Ishikawa (cell line): ENCODE results near the gene KRTAP19-4.

Source experiments
- CEBPB ChIP-seq: IDR thresholded peaks from 2 replicates; pipeline ENCODE4 v1.6.1; 2012
- EGR1 ChIP-seq: IDR thresholded peaks from 2 replicates; pipeline ENCODE4 v1.6.1; 2012
- EP300 ChIP-seq: IDR thresholded peaks from 2 replicates; pipeline ENCODE4 v1.6.1; 2012; ENCODE audit warnings: borderline replicate concordance
- FOXM1 ChIP-seq: IDR thresholded peaks from 2 replicates; pipeline ENCODE4 v1.6.1; 2012; ENCODE audit warnings: low read depth, borderline replicate concordance
- MAX ChIP-seq: IDR thresholded peaks from 2 replicates; pipeline ENCODE4 v1.6.1; 2012
- RAD21 ChIP-seq: IDR thresholded peaks from 2 replicates; pipeline ENCODE4 v1.6.1; 2012; ENCODE audit warnings: low read depth
- REST ChIP-seq: IDR thresholded peaks from 2 replicates; pipeline ENCODE4 v1.6.1; 2012; ENCODE audit warnings: low read depth, mild to moderate bottlenecking
- TAF1 ChIP-seq: IDR thresholded peaks from 2 replicates; pipeline ENCODE4 v1.6.1; 2012; ENCODE audit warnings: low read depth, mild to moderate bottlenecking
- TCF12 ChIP-seq: IDR thresholded peaks from 2 replicates; pipeline ENCODE4 v1.6.1; 2012; ENCODE audit warnings: low read depth
- TEAD4 ChIP-seq: IDR thresholded peaks from 2 replicates; pipeline ENCODE4 v1.6.1; 2012
- YY1 ChIP-seq: IDR thresholded peaks from 2 replicates; pipeline ENCODE4 v1.6.1; 2012; ENCODE audit warnings: low read depth
- ZBTB7A ChIP-seq: IDR thresholded peaks from 2 replicates; pipeline ENCODE4 v1.6.1; 2012; ENCODE audit warnings: low read depth

Gene KRTAP19-4

GRCh38 chr21:30468900-30469714 is 27.9 kb downstream of the KRTAP19-4 start:
- TF ChIP-seq CEBPB = no peak
- no peak for TF ChIP-seq TEAD4
- no peak for TF ChIP-seq FOXM1
- no peak for TF ChIP-seq MAX
- TF ChIP-seq TCF12 = no peak
- no peak for TF ChIP-seq REST
- TF ChIP-seq TAF1 = no peak
- no peak for TF ChIP-seq ZBTB7A
- no peak for TF ChIP-seq EGR1
- no peak for TF ChIP-seq EP300

- TF ChIP-seq EGR1 = no peak
- TF ChIP-seq TEAD4 = no peak
- no peak for TF ChIP-seq RAD21
Measured at GRCh38 chr21:30463713-30464112, 33.3 kb downstream of the KRTAP19-4 start.

GRCh38 chr21:30448514-30448913 is 48.5 kb downstream of the KRTAP19-4 start:
- TF ChIP-seq YY1 = no peak

GRCh38 chr21:30447056-30447455 is 49.9 kb downstream of the KRTAP19-4 start:
- no peak for TF ChIP-seq ZBTB7A
- TF ChIP-seq RAD21 = no peak
- TF ChIP-seq EP300 = no peak
